Fibroblast of the aortic adventitia (primary cell): ENCODE data around the gene FAM13A. TPM values are rescaled to one million over a fixed set of nuclear protein-coding genes. Genes with fewer than 3 reads are reported as not detected.

ENCODE experiments used
- DNase-seq: peaks from one replicate; pipeline ENCODE4 v3.0.0-alpha.2; 2010; ENCODE audit warnings: low read depth
- H3K4me3 ChIP-seq: 2 replicates; pipeline ENCODE4 v1.5.1; 2011; ENCODE audit warnings: low read depth, mild to moderate bottlenecking, control low read depth, low read length, moderate library complexity
- total RNA-seq: library from RNA; depleted of rRNA; stranded (reverse); fragments of >200 nt; gene quantifications from 2 replicates; pipeline ENCODE4 v1.2.3, GENCODE V29; 2012; ENCODE audit warnings: low replicate concordance
- TF ChIP-seq, protein P1 (sequence below): IDR thresholded peaks from 2 replicates; pipeline ENCODE4 v1.5.1; 2011; ENCODE audit warnings: mild to moderate bottlenecking, low read length, control low read depth, inconsistent platforms; ENCODE audit not compliant: insufficient read depth

The FAM13A gene
- total RNA-seq, 1 donor = 23.5 TPM

DNA sequence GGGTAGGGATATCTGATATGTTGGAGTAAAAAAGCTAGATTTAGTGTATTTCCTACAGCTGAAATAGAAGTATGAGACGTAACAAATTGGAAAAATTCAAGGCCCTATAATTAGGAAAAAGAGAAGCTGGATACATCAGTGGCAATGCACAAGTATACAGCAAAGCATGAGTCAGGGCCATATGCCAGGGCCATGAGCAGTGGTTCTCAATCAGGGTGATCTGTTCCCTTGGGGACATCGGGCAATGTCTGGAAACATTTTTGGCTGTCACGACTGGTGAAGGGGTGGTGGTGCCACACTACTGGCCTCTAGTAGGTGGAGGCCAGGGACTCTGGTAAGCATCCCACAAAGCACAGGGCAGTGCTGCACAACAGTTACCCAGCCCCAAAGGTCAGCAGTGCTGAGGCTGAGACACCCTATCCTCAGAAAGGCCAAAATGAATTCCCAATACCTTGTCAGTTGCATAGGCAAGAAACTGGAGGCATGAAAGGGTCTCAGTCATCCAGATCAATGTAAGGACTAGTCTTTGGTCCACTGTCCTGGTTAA, 322.5 kb downstream of the FAM13A start:
- no peak for DNase-seq
- TF ChIP-seq, protein P1, sequence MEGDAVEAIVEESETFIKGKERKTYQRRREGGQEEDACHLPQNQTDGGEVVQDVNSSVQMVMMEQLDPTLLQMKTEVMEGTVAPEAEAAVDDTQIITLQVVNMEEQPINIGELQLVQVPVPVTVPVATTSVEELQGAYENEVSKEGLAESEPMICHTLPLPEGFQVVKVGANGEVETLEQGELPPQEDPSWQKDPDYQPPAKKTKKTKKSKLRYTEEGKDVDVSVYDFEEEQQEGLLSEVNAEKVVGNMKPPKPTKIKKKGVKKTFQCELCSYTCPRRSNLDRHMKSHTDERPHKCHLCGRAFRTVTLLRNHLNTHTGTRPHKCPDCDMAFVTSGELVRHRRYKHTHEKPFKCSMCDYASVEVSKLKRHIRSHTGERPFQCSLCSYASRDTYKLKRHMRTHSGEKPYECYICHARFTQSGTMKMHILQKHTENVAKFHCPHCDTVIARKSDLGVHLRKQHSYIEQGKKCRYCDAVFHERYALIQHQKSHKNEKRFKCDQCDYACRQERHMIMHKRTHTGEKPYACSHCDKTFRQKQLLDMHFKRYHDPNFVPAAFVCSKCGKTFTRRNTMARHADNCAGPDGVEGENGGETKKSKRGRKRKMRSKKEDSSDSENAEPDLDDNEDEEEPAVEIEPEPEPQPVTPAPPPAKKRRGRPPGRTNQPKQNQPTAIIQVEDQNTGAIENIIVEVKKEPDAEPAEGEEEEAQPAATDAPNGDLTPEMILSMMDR = no peak
- no peak overlapping the region for H3K4me3 ChIP-seq

DNA sequence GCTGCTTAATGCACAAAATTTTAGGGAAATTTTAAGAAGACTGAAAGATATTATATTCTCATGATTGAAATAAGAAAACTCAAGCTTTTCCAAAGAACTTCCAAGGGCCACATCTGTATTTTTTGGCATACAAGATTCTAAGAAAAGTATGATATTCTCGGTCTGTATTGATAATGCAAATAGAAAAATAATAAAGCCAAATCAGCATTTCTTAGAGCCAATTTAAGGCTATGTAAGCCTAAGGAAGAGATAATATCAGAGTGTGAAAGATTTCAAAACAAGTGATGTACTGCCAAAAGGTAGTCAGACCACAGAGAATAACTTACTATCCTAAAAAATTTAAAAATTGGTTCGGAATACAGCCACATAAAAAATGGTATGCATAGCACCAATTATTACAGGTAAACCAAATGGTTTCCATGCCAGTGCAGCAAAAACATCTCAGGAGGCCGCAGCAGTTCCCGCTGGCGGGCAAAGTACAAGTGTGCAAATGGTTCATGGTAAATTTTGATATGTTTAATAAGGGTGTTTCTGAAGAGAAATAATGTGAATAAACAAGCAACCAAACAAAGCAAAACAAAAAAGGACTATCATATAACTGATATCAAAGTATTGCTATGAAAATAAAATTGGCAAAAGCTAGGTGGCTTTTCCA, 324.1 kb downstream of the FAM13A start:
- TF ChIP-seq, protein P1 = no peak
- no peak for DNase-seq
- H3K4me3 ChIP-seq = no peak overlapping the region

DNA sequence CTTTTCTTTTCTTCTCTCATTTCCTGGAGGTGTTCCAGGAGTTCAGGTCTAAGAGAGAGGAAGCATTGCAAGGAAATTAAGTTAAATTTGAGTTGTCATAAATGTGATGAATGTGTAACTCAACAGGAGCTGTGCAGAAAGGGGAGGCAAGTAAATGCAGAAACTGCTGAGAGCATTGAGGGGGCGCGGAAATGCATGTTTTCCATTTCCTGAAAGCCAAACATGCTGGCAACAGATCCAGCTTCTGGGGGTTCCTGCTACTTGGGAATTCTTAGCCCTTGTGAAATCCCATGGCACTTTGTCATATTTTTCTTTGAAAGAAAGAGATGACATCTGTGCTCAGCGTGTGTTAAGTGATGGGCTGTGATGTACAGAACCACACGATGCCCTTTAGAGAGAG, 325.6 kb downstream of the FAM13A start:
- TF ChIP-seq, protein P1 = no peak
- no peak for DNase-seq
- no peak overlapping the region for H3K4me3 ChIP-seq

DNA sequence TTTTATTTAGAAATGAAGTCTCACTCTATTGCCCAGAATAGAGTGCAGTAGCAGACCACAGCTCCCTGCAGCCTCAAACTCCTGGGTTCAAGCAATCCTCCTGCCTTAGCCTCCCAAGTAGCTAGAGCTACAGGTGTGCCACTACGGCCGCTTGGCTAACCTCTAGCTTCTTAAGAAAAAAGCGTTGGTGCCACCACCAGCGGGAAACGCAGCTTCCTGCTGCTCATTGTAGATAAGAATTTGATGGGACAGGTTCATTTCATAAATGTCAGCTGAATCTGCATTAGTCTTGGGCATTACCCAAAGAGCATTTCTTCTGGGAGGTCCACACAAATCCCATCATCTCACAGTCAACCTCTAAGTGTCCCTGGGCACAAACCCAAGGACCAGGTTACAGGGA, 326.2 kb downstream of the FAM13A start:
- no peak overlapping the region for H3K4me3 ChIP-seq
- TF ChIP-seq, protein P1 = no peak
- DNase-seq = no peak

DNA sequence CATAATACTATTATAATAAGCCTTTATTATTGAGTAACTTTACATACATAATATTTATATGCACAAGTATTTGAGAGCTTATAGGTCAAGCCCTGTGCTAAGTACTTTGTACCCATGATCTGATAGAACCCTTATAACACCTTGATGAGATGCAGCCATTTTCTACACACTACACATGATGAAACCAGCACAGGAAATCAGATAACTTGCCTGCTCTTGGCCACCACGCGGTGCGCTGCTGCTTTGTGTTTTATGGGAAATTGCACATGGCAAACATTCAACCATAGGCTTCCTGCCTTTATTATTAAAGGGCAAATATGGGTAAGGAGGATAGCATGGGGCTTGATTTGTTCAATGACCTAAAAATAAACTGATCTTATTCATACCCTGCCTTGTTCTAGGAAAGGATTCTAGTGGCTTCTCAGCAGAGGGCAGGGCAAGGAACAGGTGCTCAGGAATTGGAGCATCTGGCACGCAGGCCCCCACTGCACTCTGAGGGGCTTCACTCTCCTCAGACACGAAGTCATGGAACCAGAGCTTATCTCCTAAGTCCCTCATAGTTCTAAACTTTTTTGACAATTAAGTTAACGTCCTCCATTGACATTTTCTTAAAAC, 327.7 kb downstream of the FAM13A start:
- TF ChIP-seq, protein P1 = no peak

DNA sequence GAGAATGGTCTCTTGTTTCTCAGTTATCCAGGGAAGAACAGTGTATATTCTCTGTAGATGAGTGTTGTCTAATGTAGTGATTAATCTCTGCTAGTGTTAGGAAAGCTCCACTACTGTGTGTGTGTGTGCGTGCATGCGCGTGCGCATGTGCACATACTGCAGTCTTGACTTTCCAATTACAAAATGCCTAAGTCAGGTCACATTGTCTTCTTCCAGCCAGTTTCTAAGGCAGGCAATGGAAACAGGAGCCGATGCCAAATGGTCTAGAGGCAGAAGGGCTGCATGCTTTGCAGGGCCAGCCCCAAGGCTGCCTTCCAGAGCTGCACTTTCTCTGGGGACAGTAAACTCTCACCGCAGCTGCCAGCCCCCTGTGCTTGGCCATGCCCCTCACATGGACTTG, 328.8 kb downstream of the FAM13A start:
- peak; percentile 16 for DNase-seq
- TF ChIP-seq, protein P1 = no peak
- H3K4me3 ChIP-seq = no peak overlapping the region

More for the DNA sequence above, 327.7 kb downstream of the FAM13A start:
- no peak overlapping the region for H3K4me3 ChIP-seq
- no peak for DNase-seq
